ENCODE measurements around the gene FBXL14. TPM values are rescaled to one million over a fixed set of nuclear protein-coding genes. Genes with fewer than 3 reads are reported as not detected.
"Not testable (repeated sequence)": the region's sequence is repeated elsewhere in the genome, so short reads cannot be mapped to it uniquely, and the experiment has no call there.

The FBXL14 gene
- total RNA-seq, 3 donors from 2014 or later = 8.2 to 12.9 (median 8.5) TPM

DNA sequence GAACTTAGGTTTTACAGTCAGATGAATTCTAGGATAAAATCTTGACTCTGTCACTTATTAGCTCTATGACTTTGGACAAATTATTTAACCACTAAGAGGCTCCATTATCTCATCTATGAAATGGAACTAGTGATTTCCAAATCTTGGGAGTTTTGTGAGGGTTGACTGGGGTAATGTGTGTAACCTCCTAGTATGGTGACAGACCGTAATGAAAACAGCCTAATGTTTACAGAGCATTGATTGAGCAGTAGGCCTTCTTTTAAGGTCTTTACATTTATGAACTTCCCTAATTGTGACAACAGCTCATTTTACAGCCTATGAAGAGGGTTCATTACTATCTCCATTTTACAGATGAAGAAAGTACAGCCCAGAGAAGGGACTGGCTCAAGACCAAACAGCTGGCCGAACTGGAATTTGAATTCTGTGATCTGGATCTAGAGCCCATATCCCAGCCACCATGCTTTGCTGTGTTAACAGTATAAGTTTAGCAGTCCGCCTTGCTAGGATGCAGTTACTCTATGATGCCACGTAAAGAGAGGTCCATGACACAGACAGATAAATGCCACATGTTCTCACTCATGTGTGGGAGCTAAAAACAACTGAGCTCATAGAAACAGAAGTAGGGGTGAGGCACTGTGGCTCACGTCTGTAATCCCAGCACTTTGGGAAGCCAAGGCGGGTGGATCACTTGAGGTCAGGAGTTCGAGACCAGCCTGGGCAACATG lies 9.1 kb upstream of the FBXL14 start:
- no peaks in the 10 kb centered on the region for H3K27me3 ChIP-seq
- H3K4me3 ChIP-seq = no peak overlapping the region
- TF ChIP-seq, protein P1, sequence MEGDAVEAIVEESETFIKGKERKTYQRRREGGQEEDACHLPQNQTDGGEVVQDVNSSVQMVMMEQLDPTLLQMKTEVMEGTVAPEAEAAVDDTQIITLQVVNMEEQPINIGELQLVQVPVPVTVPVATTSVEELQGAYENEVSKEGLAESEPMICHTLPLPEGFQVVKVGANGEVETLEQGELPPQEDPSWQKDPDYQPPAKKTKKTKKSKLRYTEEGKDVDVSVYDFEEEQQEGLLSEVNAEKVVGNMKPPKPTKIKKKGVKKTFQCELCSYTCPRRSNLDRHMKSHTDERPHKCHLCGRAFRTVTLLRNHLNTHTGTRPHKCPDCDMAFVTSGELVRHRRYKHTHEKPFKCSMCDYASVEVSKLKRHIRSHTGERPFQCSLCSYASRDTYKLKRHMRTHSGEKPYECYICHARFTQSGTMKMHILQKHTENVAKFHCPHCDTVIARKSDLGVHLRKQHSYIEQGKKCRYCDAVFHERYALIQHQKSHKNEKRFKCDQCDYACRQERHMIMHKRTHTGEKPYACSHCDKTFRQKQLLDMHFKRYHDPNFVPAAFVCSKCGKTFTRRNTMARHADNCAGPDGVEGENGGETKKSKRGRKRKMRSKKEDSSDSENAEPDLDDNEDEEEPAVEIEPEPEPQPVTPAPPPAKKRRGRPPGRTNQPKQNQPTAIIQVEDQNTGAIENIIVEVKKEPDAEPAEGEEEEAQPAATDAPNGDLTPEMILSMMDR (IDR thresholded peaks at IDR 0.05) = no peak
- no peak for TF ChIP-seq POLR2A (IDR thresholded peaks at IDR 0.05)
- no peak for TF ChIP-seq POLR2AphosphoS5 (IDR thresholded peaks at IDR 0.05)
- no peak overlapping the region for H3K27ac ChIP-seq
- no peaks in the 10 kb centered on the region for H3K4me1 ChIP-seq
- intact Hi-C loops (cut with DNase I; ENCODE audit: low total_unique reads) = no loop called here
- H3K36me3 ChIP-seq = no peaks in the 10 kb centered on the region
- no peak for DNase-seq (ENCODE audit: low spot score in 2 of 2)
- H3K9me3 ChIP-seq = no peaks in the 10 kb centered on the region

DNA sequence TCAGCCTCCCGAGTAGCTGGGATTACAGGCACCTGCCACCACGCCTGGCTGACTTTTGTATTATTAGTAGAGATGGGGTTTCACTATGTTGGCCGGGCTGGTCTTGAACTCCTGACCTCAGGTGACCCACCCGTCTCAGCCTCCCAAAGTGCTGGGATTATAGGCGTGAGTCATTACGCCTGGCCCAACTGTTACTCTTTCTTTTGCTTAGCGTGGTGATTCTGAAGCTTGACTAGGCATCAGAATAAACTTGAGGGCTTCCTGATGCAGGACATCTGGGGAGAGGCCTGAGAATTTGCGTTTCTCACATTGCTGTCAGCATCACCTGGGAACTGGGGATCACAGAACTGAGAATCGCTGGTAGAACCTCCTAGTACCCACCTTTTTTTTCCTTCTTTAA lies 8.3 kb upstream of the FBXL14 start:
- H3K27me3 ChIP-seq; H3K4me1 ChIP-seq; H3K9me3 ChIP-seq; H3K4me3 ChIP-seq; DNase-seq (ENCODE audit: low spot score in 2 of 2); H3K27ac ChIP-seq; H3K36me3 ChIP-seq; intact Hi-C loops (cut with DNase I; ENCODE audit: low total_unique reads): not testable (repeated sequence)

DNA sequence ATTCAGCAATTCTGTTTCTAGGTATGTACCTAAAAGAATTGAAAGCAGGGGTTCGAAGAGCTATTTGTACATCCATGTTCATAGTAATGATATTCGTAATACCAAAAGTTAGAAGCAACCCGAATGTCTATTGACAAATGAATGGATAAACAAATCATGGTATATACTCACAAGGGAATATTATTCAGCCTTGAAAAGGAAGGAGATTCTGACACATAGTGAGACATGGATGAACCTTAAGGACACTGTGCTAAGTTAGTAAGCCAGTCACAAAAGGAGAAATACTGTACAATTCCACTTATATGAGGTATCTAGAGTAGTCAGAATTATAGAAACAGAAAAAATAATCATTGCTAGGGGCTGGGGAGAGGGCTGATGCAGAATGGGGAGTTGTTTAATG lies 4.4 kb upstream of the FBXL14 start:
- intact Hi-C loops (cut with DNase I; ENCODE audit: low total_unique reads) = loop anchor here (10.0 kb wide), 1 partner anchor 1214 kb away; the partner anchor contains the start of gene KDM5A
- no peaks in the 10 kb centered on the region for H3K9me3 ChIP-seq
- H3K36me3 ChIP-seq = no peaks in the 10 kb centered on the region
- TF ChIP-seq POLR2A (IDR thresholded peaks at IDR 0.05) (no peak), POLR2AphosphoS5 (IDR thresholded peaks at IDR 0.05) (no peak)
- TF ChIP-seq, protein P1 (IDR thresholded peaks at IDR 0.05) = no peak
- H3K4me3 ChIP-seq = no peak overlapping the region
- H3K4me1 ChIP-seq = peaks cover 0 to 8% of the 10 kb centered on the region in 2 donors
- no peaks in the 10 kb centered on the region for H3K27me3 ChIP-seq
- H3K27ac ChIP-seq = no peak overlapping the region
- no peak for DNase-seq (ENCODE audit: low spot score in 2 of 2)

DNA sequence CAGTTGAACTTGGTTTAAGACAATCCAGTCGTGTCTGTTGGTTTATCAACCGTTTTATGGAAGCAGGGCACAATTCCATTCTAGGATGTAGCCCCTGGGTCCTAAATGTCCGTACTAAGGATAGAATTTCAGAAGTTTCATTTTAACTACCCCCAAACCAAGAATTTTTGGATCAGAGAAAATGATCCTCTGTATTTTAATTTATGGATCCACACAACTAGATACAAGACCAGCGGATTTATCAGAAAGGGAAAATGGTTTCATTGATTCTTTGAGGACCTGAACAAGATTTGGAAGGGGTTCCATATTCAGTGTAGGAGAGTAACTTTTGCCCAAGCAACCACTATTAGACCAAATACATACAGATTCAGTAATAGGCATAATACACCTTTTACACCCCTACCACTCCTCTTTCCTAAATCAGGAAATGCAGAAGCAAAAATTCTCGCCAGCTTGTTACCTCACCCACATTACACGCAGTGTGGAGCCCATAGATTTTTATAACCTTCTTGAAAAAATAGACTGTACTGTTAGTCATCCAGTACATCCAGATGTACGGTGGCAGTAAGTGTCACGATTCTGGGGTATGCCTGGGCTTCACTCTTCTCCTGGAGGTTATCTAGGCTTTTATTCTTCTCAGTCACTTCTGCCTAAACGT lies 1.4 kb upstream of the FBXL14 start:
- Histone ChIP-seq H3K27ac (peak overlapping the region; percentile 94 to 95), H3K27me3 (no peaks in the 10 kb centered on the region), H3K36me3 (no peaks in the 10 kb centered on the region), H3K4me3 (peak overlapping the region in 2 of 3 donors; percentile 77 to 87), H3K9me3 (no peaks in the 10 kb centered on the region), H3K4me1 (peaks cover 15 to 27% of the 10 kb centered on the region in 2 donors)
- DNase-seq (ENCODE audit: low spot score in 2 of 2) = no peak
- TF ChIP-seq POLR2A (IDR thresholded peaks at IDR 0.05) (no peak), POLR2AphosphoS5 (IDR thresholded peaks at IDR 0.05) (no peak)
- TF ChIP-seq, protein P1 (IDR thresholded peaks at IDR 0.05) = no peak
- intact Hi-C loops (cut with DNase I; ENCODE audit: low total_unique reads) = loop anchor here (10.0 kb wide), 1 partner anchor 1211 kb away; the partner anchor contains the start of gene KDM5A

DNA sequence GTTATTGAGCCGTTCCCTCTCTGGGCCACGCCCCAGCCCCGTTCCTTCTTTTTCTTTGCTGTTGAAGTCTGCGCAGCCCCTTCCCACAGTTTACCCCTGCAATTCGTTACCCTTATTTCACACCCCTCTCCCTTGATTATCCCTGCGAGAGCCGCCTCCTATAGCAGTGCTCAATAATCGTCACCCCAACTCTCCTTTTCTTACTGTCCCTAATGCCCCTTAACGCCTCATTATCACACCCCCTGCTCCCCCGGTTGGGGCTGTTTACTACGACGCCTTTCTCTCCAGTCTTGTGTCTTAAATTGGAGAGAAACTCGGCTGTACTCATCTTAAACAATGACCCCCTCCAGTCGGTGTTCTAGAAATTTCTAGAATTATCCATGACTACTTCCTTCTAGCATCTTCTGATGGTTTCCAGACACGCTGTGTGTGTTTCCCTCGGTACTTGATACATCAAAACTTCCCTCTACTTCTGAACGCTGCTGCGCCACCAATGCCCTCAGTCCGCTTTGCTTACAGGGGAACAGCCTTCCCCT lies 713 bp upstream of the FBXL14 start:
- Histone ChIP-seq H3K4me1 (peaks cover 20 to 32% of the 10 kb centered on the region in 2 donors), H3K27me3 (no peaks in the 10 kb centered on the region), H3K27ac (peak overlapping the region; percentile 94 to 95), H3K9me3 (no peaks in the 10 kb centered on the region), H3K4me3 (peak overlapping the region; percentile 77 to 87 (median 83)), H3K36me3 (no peaks in the 10 kb centered on the region)
- TF ChIP-seq, protein P1 (IDR thresholded peaks at IDR 0.05) = no peak
- no peak for TF ChIP-seq POLR2A (IDR thresholded peaks at IDR 0.05)
- DNase-seq (ENCODE audit: low spot score in 2 of 2) = no peak
- intact Hi-C loops (cut with DNase I; ENCODE audit: low total_unique reads) = loop anchor here (10.0 kb wide), 1 partner anchor 1210 kb away; the partner anchor contains the start of gene KDM5A

Data from breast epithelium (tissue), 4 donors.